ENCODE results near the gene LRRC43. TPM values are rescaled to one million over a fixed set of nuclear protein-coding genes. Genes with fewer than 3 reads are reported as not detected.
A peak's percentile ranks its signal among the peaks of the same experiment; 100 is the strongest.

LRRC43 gene
- total and polyA plus RNA-seq, 2 of the 4 experiments (the other 2 are of a cell fraction) = 0.26 to 0.36 TPM

- ATAC-seq (ENCODE audit: low read depth) = no peak
- Histone ChIP-seq H3K9me3 (ENCODE audit: control insufficient read depth, insufficient read depth, low read length) (0 out of 2 replicates have a peak, but pooled peaks cover 2% of the 10 kb centered on the region), H3K27ac (ENCODE audit: insufficient read depth, low read length) (no peak overlapping the region), H2BK120ac (ENCODE audit: low read depth, low read length) (no peak overlapping the region), H2BK5ac (ENCODE audit: low read depth, low read length, poor library complexity, severe bottlenecking) (no peak overlapping the region), H3K4me3 (ENCODE audit: insufficient read depth, low read depth, low read length) (no peak overlapping the region), H2AK5ac (ENCODE audit: low read depth, low read length) (peak overlapping the region; percentile 14; the same call in 1 of the 2 replicates), H3K79me1 (ENCODE audit: low read depth in 1 of 2, low read length in 2 of 2) (no peaks in the 10 kb centered on the region), H3K4me2 (ENCODE audit: low read depth, low read length) (no peak overlapping the region), H4K20me1 (ENCODE audit: insufficient read depth, low read length) (peaks cover under 1% of the 10 kb centered on the region; the same call in 1 of the 2 replicates), H2BK20ac (ENCODE audit: low read depth, low read length) (no peak overlapping the region), H3K4ac (ENCODE audit: low read depth, low read length) (no peak overlapping the region), H3K9me1 (ENCODE audit: insufficient read depth, low read length) (no peaks in the 10 kb centered on the region), H2BK15ac (ENCODE audit: low read depth, low read length) (no peak overlapping the region), H3K9ac (ENCODE audit: low read depth, low read length) (no peak overlapping the region), H3K36me3 (ENCODE audit: control insufficient read depth, insufficient read depth, low read length) (no peaks in the 10 kb centered on the region), H4K5ac (ENCODE audit: low read depth, low read length) (no peak overlapping the region), H3K23ac (ENCODE audit: low read depth, low read length) (no peak overlapping the region), H2AK9ac (replicated peaks; ENCODE audit: low read depth, low read length, poor library complexity) (peak overlapping the region; percentile 63), H3K14ac (replicated peaks; ENCODE audit: low read depth, low read length) (no peak overlapping the region), H4K91ac (ENCODE audit: insufficient read depth, low read depth, low read length) (no peak overlapping the region), H3K27me3 (ENCODE audit: control insufficient read depth, insufficient read depth, low read length) (no peaks in the 10 kb centered on the region), H4K8ac (ENCODE audit: low read depth in 2 of 2, low read length in 2 of 2) (no peak overlapping the region), H2AFZ (replicated peaks; ENCODE audit: low read length, poor library complexity) (no peak overlapping the region), H3K18ac (ENCODE audit: low read depth, low read length) (no peak overlapping the region), H3K4me1 (ENCODE audit: control insufficient read depth, insufficient read depth, low read length) (peaks cover 5% of the 10 kb centered on the region; the same call in 1 of the 2 replicates), H3K56ac (ENCODE audit: extremely low read depth, insufficient read depth, low read length) (no peak overlapping the region)
- no peak for DNase-seq
- CTCF ChIA-PET = no interaction called here
- 100% methylated on average over 3 of the region's 10 CpGs; no CpG with 5 or more reads in 1 of the 2 experiments for WGBS, 2 experiments (ENCODE audit: extremely low coverage in 2 of 2, insufficient read length in 1 of 2)
- intact Hi-C loops (cut with micrococcal nuclease) = no loop called here
- dilution Hi-C loops (cut with HindIII; ENCODE audit: low sequenced_read_pairs, unreplicated experiment) = no loop called here
- in situ Hi-C loops (cut with MboI; ENCODE audit: low sequenced_read_pairs) = no loop called here
- POLR2A ChIA-PET (ENCODE audit: unreplicated experiment) = interaction anchor here (0.6 kb wide), 1 partner anchor 10 kb away, joined by 9 read pairs; no protein-coding TSS in a partner anchor
- BruUV-seq (replicated peaks) = no TSS peak
- TF ChIP-seq MAZ (IDR thresholded peaks at IDR 0.05; ENCODE audit: borderline replicate concordance, low read depth, low read length) (no peak), CEBPB (IDR thresholded peaks at IDR 0.05; ENCODE audit: low read depth, low read length) (no peak), MXI1 (IDR thresholded peaks at IDR 0.05; ENCODE audit: borderline replicate concordance, low read depth, low read length) (no peak), POLR2A (IDR thresholded peaks at IDR 0.05; ENCODE audit: low read depth, low read length) (no peak), ELK1 (IDR thresholded peaks at IDR 0.05; ENCODE audit: borderline replicate concordance, low read depth, low read length) (no peak)
Observed at GRCh38 chr12:122185494-122186082, 2.7 kb downstream of the LRRC43 start.

Measured in IMR-90 (cell line).